ENCODE measurements around the gene TMCC2.
A peak's percentile ranks its signal among the peaks of the same experiment; 100 is the strongest.

TMCC2 gene

DNA sequence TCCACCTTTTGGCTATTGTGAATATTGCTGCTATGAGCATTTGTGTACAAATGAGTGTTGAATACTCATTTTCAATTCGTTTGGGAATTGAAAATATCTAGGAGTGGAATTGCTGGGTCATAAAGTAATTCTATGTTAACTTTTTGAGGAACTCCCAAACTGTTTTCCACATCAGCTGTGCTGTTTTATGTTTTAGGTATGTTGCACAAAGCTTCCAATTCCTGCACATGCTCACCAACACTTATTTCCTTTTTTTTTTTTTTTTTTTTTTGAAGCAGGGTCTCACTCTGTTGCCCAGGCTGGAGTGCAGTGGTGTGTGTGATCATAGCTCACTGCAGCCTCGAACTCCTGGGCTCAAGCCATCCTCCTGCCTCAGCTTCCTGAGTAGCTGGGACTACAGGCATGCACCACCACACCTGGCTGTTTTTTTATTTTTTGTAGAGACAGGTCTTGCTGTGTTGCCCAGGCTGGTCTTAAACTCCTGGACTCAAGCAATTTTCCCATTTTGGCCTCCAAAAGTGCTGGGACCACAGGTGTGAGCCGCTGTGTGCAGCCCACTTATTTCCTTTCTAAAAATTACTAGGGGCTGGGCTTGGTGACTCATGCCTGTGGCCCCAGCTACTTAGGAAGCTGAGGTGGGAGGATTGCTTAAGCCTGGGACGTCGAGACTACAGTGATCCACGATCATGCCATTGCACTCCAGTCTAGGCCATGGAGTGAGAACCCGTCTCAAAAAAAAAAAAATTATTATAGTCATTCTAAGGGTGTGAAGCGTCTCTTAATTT lies 33.4 kb downstream of the TMCC2 start:
- TF ChIP-seq, protein P1, sequence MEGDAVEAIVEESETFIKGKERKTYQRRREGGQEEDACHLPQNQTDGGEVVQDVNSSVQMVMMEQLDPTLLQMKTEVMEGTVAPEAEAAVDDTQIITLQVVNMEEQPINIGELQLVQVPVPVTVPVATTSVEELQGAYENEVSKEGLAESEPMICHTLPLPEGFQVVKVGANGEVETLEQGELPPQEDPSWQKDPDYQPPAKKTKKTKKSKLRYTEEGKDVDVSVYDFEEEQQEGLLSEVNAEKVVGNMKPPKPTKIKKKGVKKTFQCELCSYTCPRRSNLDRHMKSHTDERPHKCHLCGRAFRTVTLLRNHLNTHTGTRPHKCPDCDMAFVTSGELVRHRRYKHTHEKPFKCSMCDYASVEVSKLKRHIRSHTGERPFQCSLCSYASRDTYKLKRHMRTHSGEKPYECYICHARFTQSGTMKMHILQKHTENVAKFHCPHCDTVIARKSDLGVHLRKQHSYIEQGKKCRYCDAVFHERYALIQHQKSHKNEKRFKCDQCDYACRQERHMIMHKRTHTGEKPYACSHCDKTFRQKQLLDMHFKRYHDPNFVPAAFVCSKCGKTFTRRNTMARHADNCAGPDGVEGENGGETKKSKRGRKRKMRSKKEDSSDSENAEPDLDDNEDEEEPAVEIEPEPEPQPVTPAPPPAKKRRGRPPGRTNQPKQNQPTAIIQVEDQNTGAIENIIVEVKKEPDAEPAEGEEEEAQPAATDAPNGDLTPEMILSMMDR (IDR thresholded peaks at IDR 0.05; ENCODE audit: poor library complexity, severe bottlenecking) = no peak
- H3K27me3 ChIP-seq (ENCODE audit: insufficient read depth, poor library complexity, severe bottlenecking) = no peaks in the 10 kb centered on the region
- ATAC-seq (ENCODE audit: low read depth) = peak; percentile 39; the same call in 2 of the 3 replicates
- DNase-seq (ENCODE audit: low spot score) = no peak
- H3K4me3 ChIP-seq (ENCODE audit: severe bottlenecking) = no peak overlapping the region
- H3K27ac ChIP-seq (ENCODE audit: poor library complexity, severe bottlenecking) = peak overlapping the region; percentile 6
- H3K4me1 ChIP-seq (ENCODE audit: insufficient read depth, poor library complexity, severe bottlenecking) = peaks cover 31% of the 10 kb centered on the region
- no peaks in the 10 kb centered on the region for H3K9me3 ChIP-seq (ENCODE audit: severe bottlenecking)
- H3K36me3 ChIP-seq (ENCODE audit: low read depth) = no peaks in the 10 kb centered on the region

DNA sequence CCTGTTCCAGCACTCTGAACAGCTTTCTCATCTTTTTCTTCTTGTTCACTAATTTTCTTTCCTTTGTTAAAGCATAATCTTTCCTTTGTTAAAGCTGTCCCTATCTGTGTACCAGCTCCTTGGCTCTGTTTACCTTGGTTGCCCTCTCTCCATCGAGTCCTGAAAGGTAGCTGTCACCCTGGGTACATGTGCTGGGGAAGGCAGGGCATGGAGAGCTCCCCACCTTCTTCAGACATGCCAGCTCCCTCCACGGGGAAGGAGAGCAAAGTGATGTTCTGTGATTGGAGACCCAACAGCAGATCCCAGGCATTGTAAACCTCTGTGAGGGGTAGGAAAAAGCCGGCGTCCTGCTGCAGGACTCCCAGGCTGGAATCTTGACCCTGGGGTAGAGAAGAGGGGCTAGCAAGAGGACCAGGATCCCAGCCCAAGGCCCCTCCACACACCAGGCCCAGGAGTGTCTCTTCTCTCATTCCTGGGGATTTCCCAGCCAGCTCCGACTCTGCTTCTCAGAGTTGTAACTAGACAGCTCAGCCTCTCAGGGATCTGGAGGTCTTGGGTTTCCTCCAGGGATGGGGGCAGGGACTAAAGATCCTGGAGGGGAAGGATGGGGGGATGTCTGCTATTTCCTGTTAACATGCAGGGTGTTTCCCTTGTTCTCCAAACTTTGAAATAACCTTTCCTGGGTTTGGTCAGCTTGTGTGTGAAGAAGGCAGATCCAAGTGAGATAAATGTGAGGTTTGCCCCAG lies 34.4 kb downstream of the TMCC2 start:
- H3K27ac ChIP-seq (ENCODE audit: poor library complexity, severe bottlenecking) = peak overlapping the region; percentile 6
- TF ChIP-seq, protein P1 (IDR thresholded peaks at IDR 0.05; ENCODE audit: poor library complexity, severe bottlenecking) = no peak
- ATAC-seq (ENCODE audit: low read depth) (no peak), DNase-seq (ENCODE audit: low spot score) (no peak)
- no peaks in the 10 kb centered on the region for H3K27me3 ChIP-seq (ENCODE audit: insufficient read depth, poor library complexity, severe bottlenecking)
- H3K4me3 ChIP-seq (ENCODE audit: severe bottlenecking) = no peak overlapping the region
- H3K4me1 ChIP-seq (ENCODE audit: insufficient read depth, poor library complexity, severe bottlenecking) = peaks cover 31% of the 10 kb centered on the region
- H3K36me3 ChIP-seq (ENCODE audit: low read depth) = no peaks in the 10 kb centered on the region
- no peaks in the 10 kb centered on the region for H3K9me3 ChIP-seq (ENCODE audit: severe bottlenecking)

DNA sequence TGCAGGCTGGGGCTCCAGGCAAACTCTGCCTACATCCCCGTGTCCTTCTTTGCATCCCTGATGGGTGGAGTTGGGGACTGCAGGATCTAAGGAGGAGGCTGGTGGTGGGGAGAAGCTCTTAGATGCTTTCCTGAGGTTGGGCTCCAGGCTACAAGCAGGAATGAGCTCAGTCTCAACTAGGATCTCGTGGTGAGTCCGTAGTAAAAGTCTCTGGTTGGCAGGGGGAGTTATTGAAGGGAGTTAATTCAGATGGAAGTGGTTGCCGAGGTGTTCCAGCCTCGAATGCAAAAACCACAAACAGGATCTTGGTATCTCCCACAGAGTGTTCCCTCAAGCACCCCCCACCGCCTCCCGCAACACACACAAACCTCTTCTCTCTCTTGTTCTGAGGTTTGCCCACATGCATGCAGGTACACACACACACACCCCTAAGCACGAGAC lies 35.0 kb downstream of the TMCC2 start:
- H3K4me3 ChIP-seq (ENCODE audit: severe bottlenecking) = no peak overlapping the region
- ATAC-seq (ENCODE audit: low read depth) (no peak), DNase-seq (ENCODE audit: low spot score) (no peak)
- H3K27ac ChIP-seq (ENCODE audit: poor library complexity, severe bottlenecking) = no peak overlapping the region
- H3K9me3 ChIP-seq (ENCODE audit: severe bottlenecking) = no peaks in the 10 kb centered on the region
- TF ChIP-seq, protein P1 (IDR thresholded peaks at IDR 0.05; ENCODE audit: poor library complexity, severe bottlenecking) = no peak
- peaks cover 31% of the 10 kb centered on the region for H3K4me1 ChIP-seq (ENCODE audit: insufficient read depth, poor library complexity, severe bottlenecking)
- H3K36me3 ChIP-seq (ENCODE audit: low read depth) = no peaks in the 10 kb centered on the region
- H3K27me3 ChIP-seq (ENCODE audit: insufficient read depth, poor library complexity, severe bottlenecking) = no peaks in the 10 kb centered on the region

DNA sequence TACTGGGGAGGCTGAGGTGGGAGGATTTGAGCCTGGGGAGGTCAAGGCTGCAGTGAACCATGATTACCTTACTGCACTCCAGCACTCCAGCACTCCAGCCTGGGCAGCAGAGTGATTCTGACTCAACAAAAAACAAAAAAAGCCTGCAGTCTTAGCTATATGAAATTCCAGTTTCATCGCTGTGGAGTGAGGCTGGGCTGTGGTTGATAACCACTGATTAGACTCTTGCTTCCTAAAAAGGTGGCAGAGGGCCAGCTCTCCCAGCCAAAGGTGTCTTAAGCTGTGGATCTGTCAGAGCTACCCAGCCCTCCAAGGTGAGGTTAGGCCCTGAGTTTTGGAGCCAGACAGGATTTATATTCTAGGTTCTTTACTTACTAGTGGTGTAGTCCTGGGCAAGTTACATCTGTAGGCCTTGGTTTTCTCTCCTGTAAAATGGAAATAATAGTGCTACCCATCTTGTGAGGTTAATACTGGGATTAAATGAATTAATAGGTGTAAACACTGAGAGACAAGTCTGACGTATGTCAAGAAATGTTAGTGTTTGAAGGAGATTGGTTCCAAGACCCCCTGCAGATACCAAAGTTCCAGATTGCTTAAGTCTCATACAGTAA lies 35.9 kb downstream of the TMCC2 start:
- Histone ChIP-seq H3K4me3 (ENCODE audit: severe bottlenecking) (no peak overlapping the region), H3K36me3 (ENCODE audit: low read depth) (no peaks in the 10 kb centered on the region), H3K27ac (ENCODE audit: poor library complexity, severe bottlenecking) (no peak overlapping the region), H3K9me3 (ENCODE audit: severe bottlenecking) (no peaks in the 10 kb centered on the region), H3K4me1 (ENCODE audit: insufficient read depth, poor library complexity, severe bottlenecking) (peaks cover 24% of the 10 kb centered on the region), H3K27me3 (ENCODE audit: insufficient read depth, poor library complexity, severe bottlenecking) (no peaks in the 10 kb centered on the region)
- ATAC-seq (ENCODE audit: low read depth) (no peak), DNase-seq (ENCODE audit: low spot score) (no peak)
- TF ChIP-seq, protein P1 (IDR thresholded peaks at IDR 0.05; ENCODE audit: poor library complexity, severe bottlenecking) = no peak

Measured in RWPE2 (cell line).